NCI-H446 treated with DMSO at 0.1 percent for 48 hours (cell line): ENCODE results near the gene ZCCHC17.
"Not testable (repeated sequence)": the region's sequence is repeated elsewhere in the genome, so short reads cannot be mapped to it uniquely, and the experiment has no call there.

Experiments used
- DNase-seq: peaks from one replicate; lab custom pipeline; 2025; lab: John Stamatoyannopoulos, UW

Gene ZCCHC17

GRCh38 chr1:31371121-31371959 lies 74.5 kb downstream of the ZCCHC17 start:
- DNase-seq, result no peak

GRCh38 chr1:31372051-31372450 lies 75.2 kb downstream of the ZCCHC17 start:
- no peak for DNase-seq

GRCh38 chr1:31372751-31373055 lies 75.9 kb downstream of the ZCCHC17 start:
- DNase-seq, result no peak

- no peak for DNase-seq
These were observed 76.4 kb downstream of the ZCCHC17 start, which contains the start of gene FABP3 for GRCh38 chr1:31373056-31373896. TSS of gene FABP3 (minus strand) at chr1:31373076. CDS start at chr1:31373014, 62 bp downstream.

GRCh38 chr1:31373897-31374486 lies 77.2 kb downstream of the ZCCHC17 start:
- no peak for DNase-seq

GRCh38 chr1:31374511-31375196 lies 77.8 kb downstream of the ZCCHC17 start:
- peak; percentile 90 for DNase-seq

- DNase-seq, result peak; percentile 96
These were observed 79.7 kb downstream of the ZCCHC17 start for GRCh38 chr1:31376375-31377134.

- DNase-seq, result no peak
These were observed 80.6 kb downstream of the ZCCHC17 start for GRCh38 chr1:31377364-31377863.

GRCh38 chr1:31378001-31378400 lies 81.2 kb downstream of the ZCCHC17 start:
- DNase-seq, result no peak

- peak; percentile 86 for DNase-seq
These were observed 83.3 kb downstream of the ZCCHC17 start for GRCh38 chr1:31380181-31380580.

GRCh38 chr1:31381394-31382294 lies 84.8 kb downstream of the ZCCHC17 start:
- peak; percentile 71 for DNase-seq

- DNase-seq, result no peak
These were observed 85.7 kb downstream of the ZCCHC17 start for GRCh38 chr1:31382379-31382989.

GRCh38 chr1:31383967-31384366 lies 87.1 kb downstream of the ZCCHC17 start:
- DNase-seq, result no peak

- not testable (repeated sequence) for DNase-seq
These were observed 89.9 kb downstream of the ZCCHC17 start for GRCh38 chr1:31386576-31387243.

- no peak for DNase-seq
These were observed 90.8 kb downstream of the ZCCHC17 start for GRCh38 chr1:31387612-31388011.

GRCh38 chr1:31389616-31390015 lies 92.8 kb downstream of the ZCCHC17 start:
- DNase-seq, result no peak

- no peak for DNase-seq
These were observed 93.2 kb downstream of the ZCCHC17 start for GRCh38 chr1:31390071-31390470.

- no peak for DNase-seq
These were observed 96.6 kb downstream of the ZCCHC17 start for GRCh38 chr1:31393463-31393862.

- DNase-seq, result peak; percentile 72
These were observed 97.9 kb downstream of the ZCCHC17 start for GRCh38 chr1:31394584-31395193.
